Measurements from ENCODE around the gene TNN.
A peak's percentile ranks its signal among the peaks of the same experiment; 100 is the strongest.

TNN gene

GRCh38 chr1:175148068-175148467 lies 80.4 kb downstream of the TNN start:
- DNase-seq: no peak

- no peak for DNase-seq
These were observed 83.1 kb downstream of the TNN start for GRCh38 chr1:175150596-175151319.

- peak; percentile 77 for DNase-seq
These were observed 84.5 kb downstream of the TNN start for GRCh38 chr1:175152006-175152652.

- DNase-seq: peak; percentile 83
These were observed 87.2 kb downstream of the TNN start for GRCh38 chr1:175154629-175155472.

GRCh38 chr1:175155473-175155856 lies 87.8 kb downstream of the TNN start:
- no peak for DNase-seq

- DNase-seq: no peak
These were observed 88.3 kb downstream of the TNN start for GRCh38 chr1:175155936-175156335.

GRCh38 chr1:175157200-175157599 lies 89.6 kb downstream of the TNN start:
- peak; percentile 36 for DNase-seq

GRCh38 chr1:175158170-175158591 lies 90.5 kb downstream of the TNN start:
- DNase-seq: peak; percentile 31

GRCh38 chr1:175162955-175163354 lies 95.3 kb downstream of the TNN start:
- no peak for DNase-seq

- no peak for DNase-seq
These were observed 96.1 kb downstream of the TNN start for GRCh38 chr1:175163702-175164101.

GRCh38 chr1:175164751-175165150 lies 97.1 kb downstream of the TNN start:
- no peak for DNase-seq

- no peak for DNase-seq
These were observed 99.1 kb downstream of the TNN start for GRCh38 chr1:175166746-175167145.

- DNase-seq: no peak
These were observed 100.2 kb downstream of the TNN start for GRCh38 chr1:175167861-175168260.

- no peak for DNase-seq
These were observed 101.1 kb downstream of the TNN start for GRCh38 chr1:175168782-175169181.

GRCh38 chr1:175169286-175170018 lies 101.8 kb downstream of the TNN start:
- DNase-seq: no peak

- no peak for DNase-seq
These were observed 103.6 kb downstream of the TNN start for GRCh38 chr1:175171036-175171913.

GRCh38 chr1:175172503-175172902 lies 104.9 kb downstream of the TNN start:
- DNase-seq: no peak

GRCh38 chr1:175173531-175173930 lies 105.9 kb downstream of the TNN start:
- no peak for DNase-seq

- DNase-seq: no peak
These were observed 106.9 kb downstream of the TNN start for GRCh38 chr1:175174309-175175102.

GRCh38 chr1:175176246-175176645 lies 108.6 kb downstream of the TNN start:
- DNase-seq: no peak

GRCh38 chr1:175178056-175178455 lies 110.4 kb downstream of the TNN start:
- no peak for DNase-seq

All from activated CD4-positive, alpha-beta T cell treated with anti-CD3 and anti-CD28 coated beads for 48 hours (primary cell).